ENCODE measurements around the gene RETREG1. TPM values are rescaled to one million over a fixed set of nuclear protein-coding genes. Genes with fewer than 3 reads are reported as not detected.

RETREG1 gene
- total RNA-seq, 2 donors from 2014 or later, result 102 to 180 TPM

GRCh38 chr5:16588434-16589214, 28.2 kb downstream of the RETREG1 start:
- TF ChIP-seq CTCF (IDR thresholded peaks at IDR 0.05), result no peak
- H3K27me3 ChIP-seq, result no peaks in the 10 kb centered on the region
- no peak overlapping the region for H3K27ac ChIP-seq
- peaks cover 0 to 20% of the 10 kb centered on the region in 2 donors for H3K4me1 ChIP-seq
- no peak overlapping the region for H3K4me3 ChIP-seq
- DNase-seq (ENCODE audit: low spot score), result no peak
- H3K9me3 ChIP-seq, result no peaks in the 10 kb centered on the region
- no peaks in the 10 kb centered on the region for H3K36me3 ChIP-seq

DNA sequence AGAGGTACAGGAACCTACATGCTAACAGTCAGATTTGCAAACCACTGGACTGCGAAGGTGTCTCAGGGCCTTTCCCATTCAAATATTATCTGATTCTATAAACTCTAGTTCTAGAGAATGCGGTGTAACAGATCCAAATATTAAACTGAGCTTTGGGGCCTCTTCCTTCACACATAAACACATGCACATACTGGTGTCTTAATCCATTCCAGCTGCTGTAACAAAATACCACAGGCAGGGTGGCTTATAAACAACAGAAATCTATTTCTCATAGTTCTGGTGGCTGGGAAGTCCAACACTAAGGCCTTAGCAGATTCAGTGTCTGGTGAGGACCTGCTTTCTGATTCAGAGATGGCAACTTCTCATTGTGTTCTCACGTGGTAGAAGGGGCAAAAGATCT, 30.2 kb downstream of the RETREG1 start:
- Histone ChIP-seq H3K4me1 (peaks cover 0 to 11% of the 10 kb centered on the region in 2 donors), H3K27ac (no peak overlapping the region), H3K36me3 (no peaks in the 10 kb centered on the region), H3K9me3 (no peaks in the 10 kb centered on the region), H3K4me3 (no peak overlapping the region), H3K27me3 (no peaks in the 10 kb centered on the region)
- DNase-seq (ENCODE audit: low spot score), result peak; percentile 32
- TF ChIP-seq CTCF (IDR thresholded peaks at IDR 0.05), result no peak

DNA sequence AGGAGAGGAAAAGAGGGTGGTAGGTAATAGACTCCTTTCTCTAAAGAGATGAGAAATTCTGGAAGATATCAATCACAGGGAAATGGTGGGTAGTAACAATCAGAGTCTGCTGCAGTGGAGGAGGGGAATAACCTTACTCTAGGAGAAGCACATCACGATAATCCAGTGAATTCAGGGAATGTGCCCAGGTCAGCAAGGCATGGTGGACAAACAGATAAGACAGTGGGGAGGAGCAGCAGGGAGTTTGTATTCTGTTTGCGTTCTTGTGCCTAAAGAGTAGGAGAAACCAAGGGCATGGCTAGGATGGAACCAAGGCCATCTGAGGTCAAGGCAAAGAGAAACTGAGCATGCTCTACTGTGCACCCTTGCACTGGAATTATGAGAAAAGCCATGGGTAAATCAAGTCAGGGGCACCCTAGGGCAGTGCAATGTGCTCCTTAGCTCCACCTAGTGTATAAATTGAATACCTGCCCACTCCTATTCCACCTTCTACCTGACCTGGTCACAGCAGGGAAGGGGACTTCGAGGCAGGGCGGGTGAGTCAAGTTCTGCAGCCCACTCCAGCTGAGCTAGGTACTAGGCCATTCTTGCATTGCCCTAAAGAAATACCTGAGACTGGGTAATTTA, 31.6 kb downstream of the RETREG1 start:
- DNase-seq (ENCODE audit: low spot score), result peak; percentile 9
- H3K36me3 ChIP-seq, result no peaks in the 10 kb centered on the region
- no peaks in the 10 kb centered on the region for H3K27me3 ChIP-seq
- H3K4me3 ChIP-seq, result no peak overlapping the region
- H3K27ac ChIP-seq, result no peak overlapping the region
- H3K4me1 ChIP-seq, result peaks cover 0 to 23% of the 10 kb centered on the region in 2 donors
- no peaks in the 10 kb centered on the region for H3K9me3 ChIP-seq
- TF ChIP-seq CTCF (IDR thresholded peaks at IDR 0.05), result peak in 1 of 2 donors; percentile 17

DNA sequence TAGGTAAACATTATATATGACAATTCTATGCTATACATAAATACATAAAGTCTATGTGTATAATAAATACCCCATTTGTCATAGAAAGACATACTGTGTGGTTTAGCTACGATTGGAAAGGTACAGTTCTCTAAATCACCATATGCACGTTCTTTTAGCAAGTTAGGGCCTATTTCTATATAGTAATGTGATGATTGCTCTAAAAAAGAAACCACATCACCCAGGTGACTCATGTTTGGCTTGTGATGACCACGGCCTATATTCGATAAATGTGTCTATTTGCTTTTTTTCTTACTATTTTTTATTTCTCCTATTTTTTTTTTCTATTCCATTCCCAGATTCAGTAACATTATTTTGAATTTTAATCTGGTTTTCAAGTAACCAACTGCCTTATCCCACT, 34.7 kb downstream of the RETREG1 start:
- no peak for DNase-seq (ENCODE audit: low spot score)
- Histone ChIP-seq H3K9me3 (no peaks in the 10 kb centered on the region), H3K27me3 (no peaks in the 10 kb centered on the region), H3K27ac (no peak overlapping the region), H3K4me1 (peaks cover 0 to 30% of the 10 kb centered on the region in 2 donors), H3K36me3 (no peaks in the 10 kb centered on the region), H3K4me3 (no peak overlapping the region)
- TF ChIP-seq CTCF (IDR thresholded peaks at IDR 0.05), result no peak

DNA sequence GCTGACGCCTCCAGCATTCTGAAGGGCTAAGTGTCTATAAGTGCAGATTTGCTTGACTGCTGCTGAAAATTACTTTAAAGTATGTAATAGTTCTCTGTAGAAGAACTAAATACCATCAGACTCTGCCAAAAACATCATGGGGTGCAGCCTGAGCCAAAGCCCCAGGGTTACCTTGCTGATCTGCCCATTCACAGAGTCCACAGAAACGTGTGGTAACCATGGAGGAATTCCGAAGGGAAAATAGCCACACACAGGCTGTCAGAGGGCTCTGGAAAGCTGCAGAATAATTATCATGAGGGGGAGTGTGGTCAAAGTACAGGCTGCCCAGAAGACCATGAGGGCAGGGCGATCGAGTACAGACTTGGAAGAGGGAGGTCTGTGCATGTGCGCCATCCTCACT, 36.4 kb downstream of the RETREG1 start:
- no peak overlapping the region for H3K4me3 ChIP-seq
- peaks cover 0 to 30% of the 10 kb centered on the region in 2 donors for H3K4me1 ChIP-seq
- H3K9me3 ChIP-seq, result no peaks in the 10 kb centered on the region
- no peak for TF ChIP-seq CTCF (IDR thresholded peaks at IDR 0.05)
- DNase-seq (ENCODE audit: low spot score), result no peak
- H3K27ac ChIP-seq, result no peak overlapping the region
- H3K27me3 ChIP-seq, result no peaks in the 10 kb centered on the region
- no peaks in the 10 kb centered on the region for H3K36me3 ChIP-seq
